H9 (cell line): ENCODE results near the gene GET4. TPM values are rescaled to one million over a fixed set of nuclear protein-coding genes. Genes with fewer than 3 reads are reported as not detected.

Source experiments
- DNase-seq: peaks from one replicate; pipeline ENCODE4 v3.0.0-alpha.2; 2017
- H2AFZ ChIP-seq: one replicate; pipeline ENCODE4 v1.6.1; 2013; ENCODE audit warnings: mild to moderate bottlenecking, low read length, control low read depth, moderate library complexity
- H2AK5ac ChIP-seq: 2 replicates; pipeline ENCODE4 v1.6.1; 2013; ENCODE audit warnings: low read length, control low read depth, mixed read lengths; ENCODE audit not compliant: insufficient read length
- H2BK120ac ChIP-seq: one replicate; pipeline ENCODE4 v1.6.1; 2013; ENCODE audit warnings: low read depth, mild to moderate bottlenecking, low read length, control low read depth, inconsistent platforms; ENCODE audit not compliant: poor library complexity, severe bottlenecking
- H2BK12ac ChIP-seq: 2 replicates; pipeline ENCODE4 v1.6.1; 2013; ENCODE audit warnings: low read length, control low read depth, mixed read lengths, low read depth; ENCODE audit not compliant: insufficient read length
- H2BK15ac ChIP-seq: 2 replicates; pipeline ENCODE4 v1.6.1; 2013; ENCODE audit warnings: low read depth, low read length, control low read depth
- H2BK20ac ChIP-seq: one replicate; pipeline ENCODE4 v1.6.1; 2013; ENCODE audit warnings: low read depth, mild to moderate bottlenecking, low read length, control low read depth, inconsistent platforms; ENCODE audit not compliant: poor library complexity, severe bottlenecking
- H2BK5ac ChIP-seq: 2 replicates; pipeline ENCODE4 v1.6.1; 2013; ENCODE audit warnings: low read length, control low read depth, mixed read lengths; ENCODE audit not compliant: insufficient read length
- H3K14ac ChIP-seq: 2 replicates; pipeline ENCODE4 v1.6.1; 2013; ENCODE audit warnings: low read length, control low read depth; ENCODE audit not compliant: insufficient read depth
- H3K18ac ChIP-seq: 2 replicates; pipeline ENCODE4 v1.6.1; 2013; ENCODE audit warnings: low read depth, mild to moderate bottlenecking, mixed read lengths, low read length, control low read depth; ENCODE audit not compliant: insufficient read length
- H3K23ac ChIP-seq: 2 replicates; pipeline ENCODE4 v1.6.1; 2013; ENCODE audit warnings: low read length, control low read depth, mixed read lengths, low read depth; ENCODE audit not compliant: insufficient read length
- H3K23me2 ChIP-seq: 2 replicates; pipeline ENCODE4 v1.6.1; 2013; ENCODE audit warnings: low read depth, mild to moderate bottlenecking, mixed read lengths, low read length, control low read depth; ENCODE audit not compliant: insufficient read length, poor library complexity, severe bottlenecking
- H3K27ac ChIP-seq: 2 replicates; pipeline ENCODE4 v1.5.1; 2013; ENCODE audit warnings: low read length, control low read depth, mixed read lengths, low read depth; ENCODE audit not compliant: insufficient read length
- H3K27me3 ChIP-seq: 2 replicates; pipeline ENCODE4 v1.6.1; 2013; ENCODE audit warnings: low read length, control low read depth, inconsistent platforms; ENCODE audit not compliant: insufficient read depth
- H3K4ac ChIP-seq: 2 replicates; pipeline ENCODE4 v1.6.1; 2013; ENCODE audit warnings: low read depth, mild to moderate bottlenecking, control low read depth, inconsistent platforms, low read length, moderate library complexity
- H3K4me1 ChIP-seq: 2 replicates; pipeline ENCODE4 v1.6.1; 2013; ENCODE audit warnings: low read length, control low read depth, inconsistent platforms; ENCODE audit not compliant: insufficient read depth
- H3K4me2 ChIP-seq: 2 replicates; pipeline ENCODE4 v1.6.1; 2013; ENCODE audit warnings: low read length, control low read depth, mixed read lengths; ENCODE audit not compliant: insufficient read length, insufficient read depth
- H3K56ac ChIP-seq: 2 replicates; pipeline ENCODE4 v1.6.1; 2013; ENCODE audit warnings: low read depth, mild to moderate bottlenecking, mixed read lengths, low read length, control low read depth; ENCODE audit not compliant: insufficient read length
- H3K79me1 ChIP-seq: 2 replicates; pipeline ENCODE4 v1.6.1; 2013; ENCODE audit warnings: low read depth, mild to moderate bottlenecking, moderate library complexity, low read length, control low read depth, inconsistent platforms; ENCODE audit not compliant: insufficient read depth, poor library complexity, severe bottlenecking
- H3K79me2 ChIP-seq: 2 replicates; pipeline ENCODE4 v1.6.1; 2013; ENCODE audit warnings: low read length, control low read depth, inconsistent platforms; ENCODE audit not compliant: insufficient read depth
- H3K9ac ChIP-seq: 2 replicates; pipeline ENCODE4 v1.6.1; 2013; ENCODE audit warnings: low read length, control low read depth, mixed read lengths; ENCODE audit not compliant: insufficient read length; ENCODE audit errors: extremely low read depth
- H3K9me3 ChIP-seq: one replicate; pipeline ENCODE4 v1.6.1; 2013; ENCODE audit warnings: low read depth, low read length, inconsistent platforms; ENCODE audit not compliant: control insufficient read depth
- H3T11ph ChIP-seq: one replicate; pipeline ENCODE4 v1.6.1; 2013; ENCODE audit warnings: mild to moderate bottlenecking, low read length, control low read depth, inconsistent platforms
- H4K20me1 ChIP-seq: one replicate; pipeline ENCODE4 v1.6.1; 2013; ENCODE audit not compliant: control insufficient read depth, insufficient read length, insufficient read depth
- H4K5ac ChIP-seq: 2 replicates; pipeline ENCODE4 v1.6.1; 2013; ENCODE audit warnings: low read depth, mild to moderate bottlenecking, mixed read lengths, low read length, control low read depth; ENCODE audit not compliant: insufficient read length
- H4K8ac ChIP-seq: replicated peaks from 2 replicates; pipeline ENCODE4 v1.6.1; 2013; ENCODE audit warnings: low read length, control low read depth, mixed read lengths, low read depth; ENCODE audit not compliant: insufficient read length
- H4K91ac ChIP-seq: 2 replicates; pipeline ENCODE4 v1.6.1; 2013; ENCODE audit warnings: low read depth, mild to moderate bottlenecking, moderate library complexity, mixed read lengths, low read length, control low read depth; ENCODE audit not compliant: insufficient read length
- H3K27ac Mint-ChIP-seq, 3 experiments: 2 replicates in 2 of 3; 3 replicates in 1 of 3; pipeline ENCODE4 v1.8.0; 2020 to 2021; ENCODE audit warnings: mixed read lengths in 3 of 3, mild to moderate bottlenecking in 1 of 3, moderate library complexity in 1 of 3
- H3K27me3 Mint-ChIP-seq: 2 replicates; pipeline ENCODE4 v1.8.0; 2021; ENCODE audit warnings: low read depth, mild to moderate bottlenecking, moderate library complexity, mixed read lengths
- H3K36me3 Mint-ChIP-seq, 3 experiments: 2 replicates in 2 of 3; 3 replicates in 1 of 3; pipeline ENCODE4 v1.8.0; 2020 to 2021; ENCODE audit warnings: low read depth in 3 of 3, mixed read lengths in 3 of 3; ENCODE audit not compliant: insufficient read depth in 1 of 3
- H3K4me1 Mint-ChIP-seq, 2 experiments: 2 replicates each; pipeline ENCODE4 v1.8.0; 2020; ENCODE audit warnings: mixed read lengths in 2 of 2
- H3K4me3 Mint-ChIP-seq, 2 experiments: 2 replicates in 1 of 2; 3 replicates in 1 of 2; pipeline ENCODE4 v1.8.0; 2020 to 2021; ENCODE audit warnings: mild to moderate bottlenecking in 2 of 2, mixed read lengths in 2 of 2, moderate library complexity in 1 of 2
- H3K9me3 Mint-ChIP-seq, 2 experiments: 2 replicates in 1 of 2; 3 replicates in 1 of 2; pipeline ENCODE4 v1.8.0; 2020; ENCODE audit warnings: mild to moderate bottlenecking in 2 of 2, mixed read lengths in 2 of 2, moderate library complexity in 1 of 2
- WGBS: extraction: QIAGEN DNeasy Blood & Tissue Kit; methylation state at CpG from one replicate; pipeline ENCODE4 v1.1.7; 2013; ENCODE audit warnings: missing lambda C conversion rate, low lambda C conversion rate, mixed read lengths; ENCODE audit not compliant: insufficient read length; ENCODE audit errors: extremely low coverage; 5-methylcytosine and 5-hydroxymethylcytosine counted together
- total RNA-seq: library from RNA; stranded (reverse); gene quantifications from 2 replicates; pipeline ENCODE4 v1.2.1, GENCODE V29; 2021
- TF ChIP-seq, protein P1 (sequence below): fragments of 200-600 bp; sonication (generic); conservative IDR thresholded peaks from 3 replicates; pipeline ENCODE4 v1.8.0; 2021; ENCODE audit warnings: antibody characterized with exemption, mild to moderate bottlenecking

The GET4 gene
- total RNA-seq, 1 experiment from 2014 or later, result 70.2 TPM

DNA sequence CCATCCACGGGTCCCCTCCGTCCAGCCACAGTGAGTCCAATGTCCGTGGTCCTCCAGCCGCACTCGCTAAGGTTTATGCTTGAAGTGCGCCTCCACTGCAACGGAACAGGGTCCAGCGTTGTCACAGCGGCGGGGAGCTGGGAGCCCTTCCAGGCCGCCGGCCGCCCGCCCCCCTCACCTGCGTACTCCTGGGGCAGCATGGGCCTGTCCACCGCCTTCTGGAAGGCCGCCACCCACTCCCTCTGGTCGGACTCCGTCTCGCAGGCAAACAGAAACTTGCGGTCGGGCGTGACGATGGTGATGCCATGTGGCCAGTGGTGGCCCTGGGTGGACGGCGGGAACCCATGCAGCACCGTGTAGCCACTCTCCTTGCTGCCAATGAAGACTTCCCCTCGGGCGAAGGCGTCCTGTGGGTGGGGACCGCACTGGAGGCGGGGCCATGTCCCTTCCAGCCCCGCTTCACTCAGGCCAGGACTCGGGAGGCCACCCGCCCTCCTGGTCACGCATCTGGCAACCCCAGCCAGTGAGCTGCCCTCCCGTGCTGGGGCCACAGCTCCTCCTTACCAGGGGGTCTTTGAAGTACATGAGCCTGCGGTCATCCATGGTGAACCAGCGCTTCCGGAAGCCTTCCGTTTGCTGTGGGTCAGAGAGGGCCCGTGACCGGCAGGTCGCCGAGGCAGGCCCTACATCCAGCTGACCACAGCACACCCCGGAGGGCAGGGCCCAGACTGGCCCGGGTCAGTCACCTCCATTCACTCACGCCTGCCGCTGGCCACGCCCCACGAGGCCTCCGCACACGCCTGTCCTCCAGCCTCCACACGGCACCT lies 22.7 kb downstream of the GET4 start:
- Mint-ChIP-seq H3K9me3 (no peaks in the 10 kb centered on the region), H3K36me3 (peaks cover 7 to 28% (median 26%) of the 10 kb centered on the region in 3 experiments), H3K4me1 (peaks cover 2 to 3% of the 10 kb centered on the region in 2 experiments; a peak in 1 of 4 replicates), H3K4me3 (no peak overlapping the region), H3K27me3 (peaks cover 6% of the 10 kb centered on the region), H3K27ac (peak overlapping the region in 1 of 3 experiments; percentile 44; a peak in 1 of 7 replicates)
- no peaks in the 10 kb centered on the region for H3K9me3 ChIP-seq
- no peak overlapping the region for H3K4me2 ChIP-seq
- H2BK5ac ChIP-seq, result no peak overlapping the region
- H3K18ac ChIP-seq, result no peak overlapping the region
- no CpG with 5 or more reads among the region's 54 CpGs for WGBS
- TF ChIP-seq, protein P1, sequence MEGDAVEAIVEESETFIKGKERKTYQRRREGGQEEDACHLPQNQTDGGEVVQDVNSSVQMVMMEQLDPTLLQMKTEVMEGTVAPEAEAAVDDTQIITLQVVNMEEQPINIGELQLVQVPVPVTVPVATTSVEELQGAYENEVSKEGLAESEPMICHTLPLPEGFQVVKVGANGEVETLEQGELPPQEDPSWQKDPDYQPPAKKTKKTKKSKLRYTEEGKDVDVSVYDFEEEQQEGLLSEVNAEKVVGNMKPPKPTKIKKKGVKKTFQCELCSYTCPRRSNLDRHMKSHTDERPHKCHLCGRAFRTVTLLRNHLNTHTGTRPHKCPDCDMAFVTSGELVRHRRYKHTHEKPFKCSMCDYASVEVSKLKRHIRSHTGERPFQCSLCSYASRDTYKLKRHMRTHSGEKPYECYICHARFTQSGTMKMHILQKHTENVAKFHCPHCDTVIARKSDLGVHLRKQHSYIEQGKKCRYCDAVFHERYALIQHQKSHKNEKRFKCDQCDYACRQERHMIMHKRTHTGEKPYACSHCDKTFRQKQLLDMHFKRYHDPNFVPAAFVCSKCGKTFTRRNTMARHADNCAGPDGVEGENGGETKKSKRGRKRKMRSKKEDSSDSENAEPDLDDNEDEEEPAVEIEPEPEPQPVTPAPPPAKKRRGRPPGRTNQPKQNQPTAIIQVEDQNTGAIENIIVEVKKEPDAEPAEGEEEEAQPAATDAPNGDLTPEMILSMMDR, result no peak
- no peak overlapping the region for H3K56ac ChIP-seq
- H3K4ac ChIP-seq, result no peak overlapping the region
- no peaks in the 10 kb centered on the region for H3K27me3 ChIP-seq
- no peaks in the 10 kb centered on the region for H3K79me1 ChIP-seq
- H4K20me1 ChIP-seq, result no peaks in the 10 kb centered on the region
- no peak overlapping the region for H2AFZ ChIP-seq
- H4K91ac ChIP-seq, result no peak overlapping the region
- no peak overlapping the region for H2BK15ac ChIP-seq
- H3K23me2 ChIP-seq, result no peaks in the 10 kb centered on the region
- H3K79me2 ChIP-seq, result no peaks in the 10 kb centered on the region
- H4K5ac ChIP-seq, result no peak overlapping the region
- H3K9ac ChIP-seq, result no peak overlapping the region
- no peak overlapping the region for H3K23ac ChIP-seq
- H3K27ac ChIP-seq, result no peak overlapping the region
- peak; percentile 55 for DNase-seq
- H3K14ac ChIP-seq, result no peak overlapping the region
- H2AK5ac ChIP-seq, result no peak overlapping the region
- H2BK120ac ChIP-seq, result no peak overlapping the region
- H3K4me1 ChIP-seq, result no peaks in the 10 kb centered on the region
- no peak overlapping the region for H2BK12ac ChIP-seq
- no peak overlapping the region for H4K8ac ChIP-seq
- H3T11ph ChIP-seq, result no peak overlapping the region
- no peak overlapping the region for H2BK20ac ChIP-seq
